CD8-positive, alpha-beta memory T cell (primary cell): ENCODE measurements around the gene DNAH5. TPM values are rescaled to one million over a fixed set of nuclear protein-coding genes. Genes with fewer than 3 reads are reported as not detected.

Source experiments
- CTCF ChIA-PET: fragments of 350-600 bp; sonication (Branson Sonifier 250); formaldehyde crosslinking; loops from one replicate; lab custom pipeline; 2021; ENCODE audit warnings: antibody characterized with exemption; lab: Charles Lee
- POLR2A ChIA-PET: fragments of 350-600 bp; sonication (Branson Sonifier 250); formaldehyde crosslinking; loops from one replicate; lab custom pipeline; 2021; ENCODE audit warnings: antibody characterized with exemption; lab: Charles Lee
- DNase-seq, 5 donors: peaks; one replicate each; pipeline versions ENCODE4 v3.0.0 to v3.0.0-alpha.2; 2020 to 2022; ENCODE audit warnings: mixed read lengths in 1 of 5
- H3K27ac ChIP-seq: one replicate; pipeline ENCODE4 v1.7.0; 2013; ENCODE audit warnings: low read depth, mild to moderate bottlenecking, low read length, moderate library complexity
- H3K27me3 ChIP-seq: 2 replicates; pipeline ENCODE4 v1.7.0; 2013; ENCODE audit warnings: low read length, mild to moderate bottlenecking; ENCODE audit not compliant: insufficient read depth, poor library complexity, severe bottlenecking
- H3K36me3 ChIP-seq: 2 replicates; pipeline ENCODE4 v1.7.0; 2013; ENCODE audit warnings: mild to moderate bottlenecking, low read length, moderate library complexity; ENCODE audit not compliant: insufficient read depth
- H3K4me1 ChIP-seq: 2 replicates; pipeline ENCODE4 v1.7.0; 2013; ENCODE audit warnings: mild to moderate bottlenecking, low read length, moderate library complexity; ENCODE audit not compliant: insufficient read depth
- H3K4me3 ChIP-seq: 2 replicates; pipeline ENCODE4 v1.7.0; 2013; ENCODE audit warnings: mild to moderate bottlenecking, low read length
- H3K9me3 ChIP-seq: 2 replicates; pipeline ENCODE4 v1.7.0; 2013; ENCODE audit warnings: mild to moderate bottlenecking, low read length
- H3K27ac Mint-ChIP-seq, 8 donors: one replicate each; pipeline ENCODE4 v1.8.0; 2020 to 2021; ENCODE audit warnings: mixed read lengths in 8 of 8, mild to moderate bottlenecking in 6 of 8, inconsistent platforms in 3 of 8, moderate library complexity in 3 of 8
- H3K27me3 Mint-ChIP-seq, 2 donors: one replicate each; pipeline ENCODE4 v1.8.0; 2020 to 2021; ENCODE audit warnings: mixed read lengths in 2 of 2, mild to moderate bottlenecking in 1 of 2, moderate library complexity in 1 of 2
- H3K36me3 Mint-ChIP-seq, 3 donors: one replicate each; pipeline ENCODE4 v1.8.0; 2020 to 2021; ENCODE audit warnings: mixed read lengths in 3 of 3, inconsistent platforms in 1 of 3, mild to moderate bottlenecking in 1 of 3
- H3K4me1 Mint-ChIP-seq, 3 donors: one replicate each; pipeline ENCODE4 v1.8.0; 2020 to 2021; ENCODE audit warnings: mixed read lengths in 3 of 3, inconsistent platforms in 1 of 3, mild to moderate bottlenecking in 1 of 3
- H3K4me3 Mint-ChIP-seq, 7 donors: one replicate each; pipeline ENCODE4 v1.8.0; 2020 to 2021; ENCODE audit warnings: mixed read lengths in 7 of 7, mild to moderate bottlenecking in 6 of 7, moderate library complexity in 4 of 7, inconsistent platforms in 2 of 7
- H3K9me3 Mint-ChIP-seq, 5 donors: one replicate each; pipeline ENCODE4 v1.8.0; 2020 to 2022; ENCODE audit warnings: mixed read lengths in 5 of 5, mild to moderate bottlenecking in 3 of 5, moderate library complexity in 2 of 5, inconsistent platforms in 1 of 5
- polyA plus RNA-seq: library from polyadenylated mRNA; unstranded; fragments of 300-500 nt; fragmentation: Illumina TruSeq; gene quantifications from one replicate; pipeline ENCODE4 v1.2.3, GENCODE V29; 2021
- total RNA-seq, 2 experiments: library from RNA; stranded (reverse); gene quantifications; one replicate each; pipeline ENCODE4 v1.2.3, GENCODE V29; 2021

DNAH5 gene
- total and polyA plus RNA-seq, 3 experiments from 2014 or later = not detected

- Mint-ChIP-seq H3K4me1 (no peaks in the 10 kb centered on the region), H3K27me3 (no peaks in the 10 kb centered on the region), H3K36me3 (no peaks in the 10 kb centered on the region), H3K9me3 (peaks cover 0 to 9% (median under 1%) of the 10 kb centered on the region in 5 donors), H3K27ac (no peak overlapping the region), H3K4me3 (no peak overlapping the region)
- ChIA-PET POLR2A (no interaction called here), CTCF (no interaction called here)
- no peak for DNase-seq
- no peaks in the 10 kb centered on the region for H3K27me3 ChIP-seq
- no peaks in the 10 kb centered on the region for H3K4me1 ChIP-seq
- H3K36me3 ChIP-seq = no peaks in the 10 kb centered on the region
- H3K4me3 ChIP-seq = no peak overlapping the region
- H3K27ac ChIP-seq = no peak overlapping the region
- H3K9me3 ChIP-seq = no peaks in the 10 kb centered on the region
Observed at GRCh38 chr5:13913962-13914361, 30.5 kb downstream of the DNAH5 start.

GRCh38 chr5:13910637-13911288 is 33.7 kb downstream of the DNAH5 start:
- Histone ChIP-seq H3K27ac (no peak overlapping the region), H3K27me3 (no peaks in the 10 kb centered on the region), H3K36me3 (no peaks in the 10 kb centered on the region), H3K4me3 (no peak overlapping the region), H3K9me3 (no peaks in the 10 kb centered on the region), H3K4me1 (no peaks in the 10 kb centered on the region)
- H3K4me1 Mint-ChIP-seq = no peaks in the 10 kb centered on the region
- ChIA-PET POLR2A (no interaction called here), CTCF (no interaction called here)
- no peak overlapping the region for H3K27ac Mint-ChIP-seq
- H3K4me3 Mint-ChIP-seq = no peak overlapping the region
- H3K9me3 Mint-ChIP-seq = peaks cover 0 to 17% (median 0%) of the 10 kb centered on the region in 5 donors
- no peaks in the 10 kb centered on the region for H3K36me3 Mint-ChIP-seq
- DNase-seq = no peak
- H3K27me3 Mint-ChIP-seq = no peaks in the 10 kb centered on the region

- Mint-ChIP-seq H3K4me1 (no peaks in the 10 kb centered on the region), H3K9me3 (peaks cover 0 to 17% (median 0%) of the 10 kb centered on the region in 5 donors), H3K27me3 (no peaks in the 10 kb centered on the region), H3K36me3 (no peaks in the 10 kb centered on the region), H3K4me3 (no peak overlapping the region), H3K27ac (no peak overlapping the region)
- CTCF ChIA-PET = no interaction called here
- H3K27me3 ChIP-seq = no peaks in the 10 kb centered on the region
- H3K9me3 ChIP-seq = no peaks in the 10 kb centered on the region
- POLR2A ChIA-PET = no interaction called here
- no peak for DNase-seq
- H3K27ac ChIP-seq = no peak overlapping the region
- no peaks in the 10 kb centered on the region for H3K36me3 ChIP-seq
- H3K4me1 ChIP-seq = no peaks in the 10 kb centered on the region
- no peak overlapping the region for H3K4me3 ChIP-seq
Observed at GRCh38 chr5:13910201-13910600, 34.3 kb downstream of the DNAH5 start.

GRCh38 chr5:13909271-13909670 is 35.2 kb downstream of the DNAH5 start:
- POLR2A ChIA-PET = no interaction called here
- Mint-ChIP-seq H3K4me1 (no peaks in the 10 kb centered on the region), H3K4me3 (no peak overlapping the region), H3K36me3 (no peaks in the 10 kb centered on the region), H3K27me3 (no peaks in the 10 kb centered on the region), H3K9me3 (peaks cover 0 to 17% (median 0%) of the 10 kb centered on the region in 5 donors), H3K27ac (no peak overlapping the region)
- Histone ChIP-seq H3K9me3 (no peaks in the 10 kb centered on the region), H3K27me3 (no peaks in the 10 kb centered on the region), H3K36me3 (no peaks in the 10 kb centered on the region), H3K27ac (no peak overlapping the region), H3K4me1 (no peaks in the 10 kb centered on the region), H3K4me3 (no peak overlapping the region)
- no peak for DNase-seq
- CTCF ChIA-PET = no interaction called here

- H3K4me1 ChIP-seq = no peaks in the 10 kb centered on the region
- no peak for DNase-seq
- H3K36me3 ChIP-seq = no peaks in the 10 kb centered on the region
- H3K9me3 Mint-ChIP-seq = peaks cover 2 to 10% (median 6%) of the 10 kb centered on the region in 5 donors
- no peaks in the 10 kb centered on the region for H3K27me3 ChIP-seq
- ChIA-PET CTCF (no interaction called here), POLR2A (no interaction called here)
- no peak overlapping the region for H3K27ac ChIP-seq
- H3K9me3 ChIP-seq = no peaks in the 10 kb centered on the region
- no peak overlapping the region for H3K27ac Mint-ChIP-seq
- no peak overlapping the region for H3K4me3 Mint-ChIP-seq
- no peaks in the 10 kb centered on the region for H3K27me3 Mint-ChIP-seq
- no peaks in the 10 kb centered on the region for H3K36me3 Mint-ChIP-seq
- H3K4me3 ChIP-seq = no peak overlapping the region
- H3K4me1 Mint-ChIP-seq = no peaks in the 10 kb centered on the region
Observed at GRCh38 chr5:13898569-13898968, 45.9 kb downstream of the DNAH5 start.

GRCh38 chr5:13878357-13878756 is 66.1 kb downstream of the DNAH5 start:
- Mint-ChIP-seq H3K9me3 (peaks cover 5 to 44% (median 17%) of the 10 kb centered on the region in 5 donors), H3K27ac (no peak overlapping the region), H3K4me3 (no peak overlapping the region), H3K4me1 (no peaks in the 10 kb centered on the region), H3K27me3 (no peaks in the 10 kb centered on the region), H3K36me3 (peaks cover 0 to 2% (median 0%) of the 10 kb centered on the region in 3 donors)
- CTCF ChIA-PET = no interaction called here
- POLR2A ChIA-PET = no interaction called here
- Histone ChIP-seq H3K4me3 (no peak overlapping the region), H3K27me3 (no peaks in the 10 kb centered on the region), H3K4me1 (no peaks in the 10 kb centered on the region), H3K9me3 (no peaks in the 10 kb centered on the region), H3K27ac (no peak overlapping the region), H3K36me3 (no peaks in the 10 kb centered on the region)
- no peak for DNase-seq

GRCh38 chr5:13866792-13867191 is 77.7 kb downstream of the DNAH5 start:
- H3K4me1 ChIP-seq = no peaks in the 10 kb centered on the region
- H3K9me3 ChIP-seq = no peaks in the 10 kb centered on the region
- no peak overlapping the region for H3K27ac ChIP-seq
- Mint-ChIP-seq H3K9me3 (peaks cover 0 to 31% (median 6%) of the 10 kb centered on the region in 5 donors), H3K36me3 (no peaks in the 10 kb centered on the region), H3K27me3 (peaks cover 0 to 2% of the 10 kb centered on the region in 2 donors), H3K4me1 (no peaks in the 10 kb centered on the region), H3K4me3 (no peak overlapping the region), H3K27ac (no peak overlapping the region)
- H3K27me3 ChIP-seq = no peaks in the 10 kb centered on the region
- no peak for DNase-seq
- no peak overlapping the region for H3K4me3 ChIP-seq
- POLR2A ChIA-PET = no interaction called here
- no peaks in the 10 kb centered on the region for H3K36me3 ChIP-seq
- CTCF ChIA-PET = no interaction called here

GRCh38 chr5:13865312-13865711 is 79.2 kb downstream of the DNAH5 start:
- H3K9me3 ChIP-seq = no peaks in the 10 kb centered on the region
- no peaks in the 10 kb centered on the region for H3K4me1 ChIP-seq
- peaks cover 0 to 31% (median 6%) of the 10 kb centered on the region in 5 donors for H3K9me3 Mint-ChIP-seq
- H3K27me3 ChIP-seq = no peaks in the 10 kb centered on the region
- POLR2A ChIA-PET = no interaction called here
- H3K27ac Mint-ChIP-seq = no peak overlapping the region
- H3K4me3 Mint-ChIP-seq = no peak overlapping the region
- H3K36me3 Mint-ChIP-seq = no peaks in the 10 kb centered on the region
- no peaks in the 10 kb centered on the region for H3K36me3 ChIP-seq
- no peak overlapping the region for H3K4me3 ChIP-seq
- CTCF ChIA-PET = no interaction called here
- H3K27me3 Mint-ChIP-seq = peaks cover 0 to 2% of the 10 kb centered on the region in 2 donors
- no peak overlapping the region for H3K27ac ChIP-seq
- H3K4me1 Mint-ChIP-seq = no peaks in the 10 kb centered on the region
- no peak for DNase-seq
